ENCODE data around the gene ACTA1.

Gene ACTA1

GRCh38 chr1:229471175-229471574, 37.3 kb upstream of the ACTA1 start:
- TF ChIP-seq CTCF (conservative IDR thresholded peaks at IDR 0.05; ENCODE audit: control insufficient read depth, insufficient read depth, low read depth, low read length) = no peak
- H3K4me3 ChIP-seq (ENCODE audit: control insufficient read depth, low read depth, low read length) = no peak overlapping the region
- no peak for DNase-seq (ENCODE audit: low read depth)

- no peak for TF ChIP-seq CTCF (conservative IDR thresholded peaks at IDR 0.05; ENCODE audit: control insufficient read depth, insufficient read depth, low read depth, low read length)
- no peak for DNase-seq (ENCODE audit: low read depth)
- H3K4me3 ChIP-seq (ENCODE audit: control insufficient read depth, low read depth, low read length) = no peak overlapping the region
Observed at GRCh38 chr1:229470406-229471043, 36.6 kb upstream of the ACTA1 start.

GRCh38 chr1:229466887-229467286, 33.0 kb upstream of the ACTA1 start:
- DNase-seq (ENCODE audit: low read depth) = no peak
- no peak for TF ChIP-seq CTCF (conservative IDR thresholded peaks at IDR 0.05; ENCODE audit: control insufficient read depth, insufficient read depth, low read depth, low read length)

GRCh38 chr1:229464672-229465071, 30.8 kb upstream of the ACTA1 start:
- no peak for TF ChIP-seq CTCF (conservative IDR thresholded peaks at IDR 0.05; ENCODE audit: control insufficient read depth, insufficient read depth, low read depth, low read length)
- H3K4me3 ChIP-seq (ENCODE audit: control insufficient read depth, low read depth, low read length) = no peak overlapping the region
- no peak for DNase-seq (ENCODE audit: low read depth)

More at GRCh38 chr1:229466887-229467286, 33.0 kb upstream of the ACTA1 start:
- no peak overlapping the region for H3K4me3 ChIP-seq (ENCODE audit: control insufficient read depth, low read depth, low read length)

GRCh38 chr1:229461032-229461668, 27.3 kb upstream of the ACTA1 start:
- DNase-seq (ENCODE audit: low read depth) = no peak
- no peak for TF ChIP-seq CTCF (conservative IDR thresholded peaks at IDR 0.05; ENCODE audit: control insufficient read depth, insufficient read depth, low read depth, low read length)
- no peak overlapping the region for H3K4me3 ChIP-seq (ENCODE audit: control insufficient read depth, low read depth, low read length)

DNA sequence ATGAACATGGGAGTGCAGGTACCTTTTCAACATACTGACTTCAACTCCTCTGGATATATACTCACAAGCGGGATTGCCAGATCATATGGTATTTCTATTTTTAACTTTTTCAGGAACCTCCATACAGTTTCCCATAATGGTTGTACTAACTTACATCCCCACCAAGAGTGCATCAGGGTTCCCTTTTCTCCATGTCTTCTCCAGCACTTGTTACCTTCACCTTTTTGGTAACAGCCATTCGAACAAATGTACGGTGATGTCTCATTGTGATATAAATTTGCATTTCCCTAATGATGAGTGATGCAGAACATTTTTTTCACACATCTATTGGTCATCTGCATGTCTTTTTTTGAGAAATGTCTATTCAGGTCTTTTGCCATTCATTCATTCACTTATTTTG, 25.9 kb upstream of the ACTA1 start:
- H3K4me3 ChIP-seq (ENCODE audit: control insufficient read depth, low read depth, low read length) = no peak overlapping the region
- no peak for DNase-seq (ENCODE audit: low read depth)
- no peak for TF ChIP-seq CTCF (conservative IDR thresholded peaks at IDR 0.05; ENCODE audit: control insufficient read depth, insufficient read depth, low read depth, low read length)
